Activated CD8-positive, alpha-beta memory T cell treated with anti-CD3 and anti-CD28 coated beads for 36 hours (primary cell): ENCODE measurements around the gene ANKRD13A. TPM values are rescaled to one million over a fixed set of nuclear protein-coding genes. Genes with fewer than 3 reads are reported as not detected.

ENCODE experiments used
- CTCF ChIA-PET: fragments of 350-600 bp; sonication (Branson Sonifier 250); formaldehyde crosslinking; loops from one replicate; lab custom pipeline; 2021; ENCODE audit warnings: antibody characterized with exemption; lab: Charles Lee
- POLR2A ChIA-PET: fragments of 350-600 bp; sonication (Branson Sonifier 250); formaldehyde crosslinking; loops from one replicate; lab custom pipeline; 2021; ENCODE audit warnings: antibody characterized with exemption; lab: Charles Lee
- total RNA-seq, 2 experiments: library from RNA; stranded (reverse); gene quantifications; one replicate each; pipeline ENCODE4 v1.2.3, GENCODE V29; 2021

ANKRD13A gene
- 10 to 100 TPM; 30.4 to 32.1 TPM for total RNA-seq

DNA sequence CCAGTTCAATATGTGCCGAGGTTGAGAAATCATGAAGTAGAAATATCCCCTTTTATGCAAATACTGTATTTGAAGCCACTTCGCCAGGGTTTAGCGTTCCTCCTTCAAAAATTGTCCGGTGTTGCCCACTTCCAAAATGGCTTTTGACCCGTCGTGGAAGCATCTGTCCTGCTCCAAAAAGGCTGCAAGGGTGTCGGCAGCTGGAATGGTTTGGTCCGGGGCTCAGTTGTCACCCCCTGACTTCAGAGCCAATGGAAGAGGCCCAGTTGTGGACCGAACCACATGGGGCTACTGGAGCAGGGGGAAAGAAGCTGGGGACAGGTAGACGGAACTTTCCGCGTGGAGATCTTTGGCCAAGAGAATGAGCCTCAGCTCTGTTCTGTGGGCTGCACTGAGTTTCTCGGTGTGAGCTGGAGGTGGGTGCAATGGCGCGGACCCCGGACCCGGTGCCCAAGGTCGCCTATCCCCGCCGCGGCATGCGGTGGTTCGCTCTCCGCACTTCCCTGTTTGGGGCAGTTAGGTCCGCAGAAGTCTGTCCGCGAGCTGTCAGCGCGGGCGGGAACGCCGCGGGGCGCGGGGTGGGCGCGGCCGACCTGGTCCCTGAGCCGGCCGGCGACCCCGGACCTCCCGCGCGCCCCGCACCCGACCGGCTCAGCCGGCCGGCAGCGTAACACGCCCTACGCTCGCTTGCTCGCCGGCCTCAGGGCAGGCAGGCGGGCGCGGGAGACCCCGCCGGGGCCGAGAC is at the start of gene ANKRD13A:
Gene ANKRD13A, plus strand, starts transcription at position 527 of the 745 bp plus-strand sequence. CDS start 259 bp downstream, outside the sequence.
- POLR2A ChIA-PET: interaction anchor here (0.5 to 1.1 kb wide), 4 partner anchors 11 to 283 kb away, joined by 3 read pairs; no protein-coding TSS in a partner anchor
- CTCF ChIA-PET: interaction anchor here (0.9 to 1.0 kb wide), 2 partner anchors 17 to 432 kb away, joined by 3 to 5 read pairs; no protein-coding TSS in a partner anchor

DNA sequence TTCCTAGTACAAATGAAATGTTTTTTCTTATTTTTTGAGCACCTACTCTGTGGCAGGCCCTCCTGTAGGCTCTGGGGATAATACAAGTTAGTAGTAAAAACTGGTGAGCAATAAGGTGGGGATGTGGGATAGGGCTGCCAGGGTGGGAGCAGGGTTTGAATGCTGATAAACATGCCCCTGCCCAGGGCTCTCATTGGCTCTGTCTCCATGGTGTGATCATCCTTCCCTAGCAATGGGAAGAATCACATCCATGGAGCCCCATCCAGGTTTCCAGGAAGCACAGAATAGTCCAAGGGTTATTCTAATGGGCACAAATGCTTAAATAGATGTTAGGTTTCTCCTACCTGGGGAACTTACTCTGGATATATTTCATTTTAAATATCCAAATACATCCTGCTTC is 48.6 kb upstream of the ANKRD13A start:
- ChIA-PET CTCF (no interaction called here), POLR2A (interaction anchor here (0.5 to 0.6 kb wide), 2 partner anchors 10 to 197 kb away, joined by 3 read pairs; no protein-coding TSS in a partner anchor)

DNA sequence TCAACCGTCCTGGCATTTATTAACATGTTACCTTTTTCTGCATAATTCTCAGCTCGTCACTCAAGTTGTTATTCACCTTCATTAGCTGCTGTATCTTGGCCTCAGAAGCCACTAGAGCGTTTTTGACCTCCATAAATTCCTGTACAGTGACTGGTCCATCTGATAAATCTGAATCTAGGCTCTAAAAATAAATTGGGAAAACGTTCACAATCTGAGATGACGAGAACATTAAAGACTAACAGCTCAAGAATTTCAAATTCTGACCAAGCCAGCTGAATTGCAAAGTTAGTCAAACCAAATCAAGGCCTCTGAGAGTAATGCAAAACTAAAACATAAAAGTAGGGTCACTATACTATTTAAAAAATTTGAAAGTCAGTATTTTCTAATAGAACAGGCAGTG is 48.1 kb upstream of the ANKRD13A start:
- CTCF ChIA-PET: no interaction called here
- POLR2A ChIA-PET: interaction anchor here (0.5 kb wide), 1 partner anchor 10 kb away, joined by 3 read pairs; no protein-coding TSS in a partner anchor

DNA sequence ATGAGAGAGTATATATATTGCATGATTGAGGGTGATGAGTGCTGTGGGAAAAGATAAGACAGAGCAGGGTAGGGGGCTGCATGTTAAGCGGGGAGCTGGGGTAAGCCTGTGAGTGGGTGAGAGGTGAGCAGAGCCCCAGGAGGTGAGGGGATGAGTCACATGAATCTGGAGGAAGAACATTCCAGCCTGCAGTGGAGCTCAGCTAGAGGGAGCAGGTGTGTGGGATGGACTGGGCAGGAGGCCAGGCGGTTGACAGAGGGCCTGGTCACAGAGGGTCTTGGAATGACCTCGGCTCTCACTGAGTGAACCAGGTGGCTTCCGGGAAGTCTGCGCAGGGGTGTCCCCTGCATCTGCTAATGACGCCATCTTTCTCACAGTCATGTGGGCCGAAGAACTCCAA is 47.5 kb upstream of the ANKRD13A start:
- ChIA-PET POLR2A (no interaction called here), CTCF (no interaction called here)

DNA sequence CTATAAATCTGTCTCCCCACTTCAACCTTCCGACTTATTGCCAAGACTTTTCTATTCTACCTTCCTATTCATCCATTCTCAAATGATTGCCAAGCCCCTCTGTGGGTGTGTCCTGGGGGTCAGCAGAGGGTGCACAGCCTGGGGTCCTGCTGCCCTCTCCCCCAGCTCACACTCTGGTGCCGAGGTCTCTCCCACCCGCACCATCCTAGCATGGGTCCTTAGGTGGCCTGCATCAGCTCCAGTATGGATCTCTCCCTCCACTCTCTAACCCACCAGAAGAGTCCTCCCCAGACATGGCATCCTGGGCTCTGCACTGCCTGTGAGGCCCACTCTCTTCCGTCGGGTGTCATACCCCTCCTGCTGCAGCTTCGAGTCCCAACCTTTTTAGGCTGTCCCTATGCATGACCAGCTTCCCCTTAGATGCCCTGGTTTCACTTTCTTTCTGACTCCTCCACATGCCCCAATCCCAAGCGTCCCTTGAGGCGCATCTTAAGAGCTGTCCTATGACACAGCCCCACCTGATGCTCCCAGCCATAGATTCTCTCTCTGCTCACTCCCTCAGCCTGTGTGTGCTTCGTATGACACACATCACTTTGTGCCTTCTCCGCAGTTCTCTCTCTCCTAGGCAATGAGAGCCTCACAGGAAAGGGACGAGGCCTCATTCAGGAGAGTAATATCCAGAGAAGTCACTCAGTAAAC is 46.9 kb upstream of the ANKRD13A start:
- CTCF ChIA-PET: no interaction called here
- POLR2A ChIA-PET: interaction anchor here (0.5 kb wide), 1 partner anchor 12 kb away, joined by 3 read pairs; no protein-coding TSS in a partner anchor

DNA sequence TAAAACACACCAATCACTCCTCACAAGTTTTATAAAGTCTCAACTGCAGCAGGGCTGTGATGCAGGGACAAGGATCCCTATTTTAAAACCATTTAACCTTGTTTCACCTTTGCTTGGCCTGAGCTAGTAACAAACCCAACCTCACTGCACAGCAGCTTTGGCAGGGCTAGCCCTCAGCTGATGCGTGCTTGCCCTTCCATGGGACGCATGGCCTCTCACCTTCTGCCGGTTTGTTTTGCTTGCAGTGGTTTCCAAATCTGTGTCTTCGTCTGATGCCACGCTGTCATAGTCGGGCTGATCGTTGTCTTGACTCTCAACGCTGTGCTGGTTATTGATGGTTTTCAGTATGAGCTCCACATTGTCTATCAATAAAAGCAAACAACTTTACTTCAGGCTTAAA is 46.4 kb upstream of the ANKRD13A start:
- ChIA-PET POLR2A (no interaction called here), CTCF (no interaction called here)

DNA sequence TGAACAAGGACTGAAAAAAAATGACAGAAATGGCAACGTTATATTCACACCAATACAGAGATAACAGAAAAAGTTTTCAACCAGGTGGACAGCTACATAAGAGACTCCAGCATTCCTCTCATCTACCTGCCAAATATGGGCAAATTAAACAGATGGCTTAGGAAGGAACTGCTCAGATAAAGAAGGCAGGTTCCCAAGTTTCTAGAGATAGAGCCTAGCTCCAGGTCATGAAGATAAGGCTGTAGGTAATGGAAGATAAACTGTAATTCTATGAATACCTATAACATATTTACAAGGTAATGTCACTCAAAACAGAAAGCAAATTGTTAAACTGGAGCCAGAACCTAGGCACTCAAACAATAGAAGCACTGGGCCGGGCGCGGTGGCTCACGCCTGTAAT is 45.6 kb upstream of the ANKRD13A start:
- ChIA-PET CTCF (no interaction called here), POLR2A (no interaction called here)

DNA sequence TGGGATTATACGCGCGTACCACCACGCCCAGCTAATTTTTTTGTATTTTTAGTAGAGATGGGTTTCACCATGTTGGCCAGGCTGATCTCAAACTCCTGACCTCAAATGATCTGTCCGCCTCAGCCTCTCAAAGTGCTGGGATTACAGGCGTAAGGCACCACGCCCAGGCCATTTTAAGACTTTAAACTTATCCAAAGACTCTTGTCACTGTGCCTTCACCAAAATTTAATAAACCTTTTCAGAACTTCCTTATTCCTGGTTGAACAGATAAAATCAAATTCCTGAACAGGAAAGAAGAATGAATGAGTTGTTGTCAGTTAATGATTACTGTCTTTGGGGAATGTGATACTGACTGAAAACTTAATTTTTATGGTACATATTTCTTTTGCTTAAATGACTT is 40.9 kb upstream of the ANKRD13A start:
- ChIA-PET POLR2A (no interaction called here), CTCF (no interaction called here)

DNA sequence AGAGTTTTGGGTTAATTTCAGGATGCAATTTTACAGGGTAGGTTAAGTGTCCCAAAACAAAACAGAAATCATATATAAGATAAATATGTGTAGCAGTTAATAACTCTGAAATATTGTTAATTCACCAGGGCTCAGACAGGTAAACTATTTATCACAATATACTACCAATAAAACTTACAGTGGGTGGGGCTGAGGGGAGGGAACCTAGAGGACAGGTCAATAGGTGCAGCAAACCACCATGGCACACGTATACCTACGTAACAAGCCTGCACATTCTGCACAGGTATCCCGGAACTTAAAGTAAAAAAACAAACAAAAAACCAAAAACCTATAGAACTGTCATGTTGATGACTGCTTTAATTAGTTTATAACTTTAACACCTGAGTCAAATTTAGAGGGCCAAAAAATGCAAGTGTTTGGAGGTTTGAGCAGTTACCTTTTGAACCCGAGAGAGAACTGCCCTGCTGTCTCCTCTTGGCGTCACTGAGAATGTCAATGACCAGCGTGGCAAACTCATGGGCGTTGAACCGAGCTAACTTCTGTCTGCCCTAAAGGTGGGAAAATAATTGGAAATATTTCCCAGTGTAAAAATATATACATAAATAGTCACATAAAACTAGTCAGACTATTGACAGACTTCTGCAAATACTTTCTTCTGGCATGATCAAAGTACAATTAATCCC is 39.7 kb upstream of the ANKRD13A start:
- POLR2A ChIA-PET: no interaction called here
- CTCF ChIA-PET: no interaction called here

DNA sequence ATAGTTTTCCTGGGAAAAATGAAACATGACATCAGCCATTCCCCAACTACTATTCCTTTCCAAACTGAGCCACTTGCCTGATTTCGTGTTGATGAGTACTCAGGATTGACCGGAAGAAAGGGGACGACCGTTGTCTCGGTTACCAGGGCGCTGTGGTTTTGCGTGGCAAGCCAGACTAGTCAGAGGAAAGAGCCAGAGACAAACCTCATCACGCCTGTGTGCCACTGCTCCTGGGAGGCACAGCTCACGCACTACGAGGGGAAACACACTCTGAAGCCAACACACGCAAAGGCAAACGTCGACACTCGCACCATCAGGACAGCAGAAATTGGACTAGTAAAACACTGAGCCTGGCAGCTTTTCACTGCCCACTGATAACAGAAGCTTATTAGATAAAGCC is 38.0 kb upstream of the ANKRD13A start:
- ChIA-PET CTCF (no interaction called here), POLR2A (no interaction called here)

DNA sequence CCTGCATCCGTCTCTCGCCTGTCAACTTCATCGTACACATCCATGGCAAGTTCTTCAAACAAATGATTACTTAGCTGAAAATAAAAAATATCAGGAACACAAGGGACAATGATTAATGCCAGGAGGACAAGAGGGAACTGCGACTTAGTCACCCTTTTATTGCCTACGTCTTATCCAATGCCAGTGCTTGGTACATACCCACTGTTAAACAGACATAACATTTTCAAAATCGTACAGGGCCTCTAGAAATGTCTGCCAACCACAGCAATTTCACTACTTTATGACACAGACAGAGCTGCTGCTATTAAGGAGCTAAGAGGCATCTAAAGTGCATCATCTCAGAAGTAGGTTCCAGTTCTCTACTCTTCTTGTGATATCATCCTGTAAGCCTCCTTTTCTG is 37.6 kb upstream of the ANKRD13A start:
- ChIA-PET POLR2A (no interaction called here), CTCF (no interaction called here)

DNA sequence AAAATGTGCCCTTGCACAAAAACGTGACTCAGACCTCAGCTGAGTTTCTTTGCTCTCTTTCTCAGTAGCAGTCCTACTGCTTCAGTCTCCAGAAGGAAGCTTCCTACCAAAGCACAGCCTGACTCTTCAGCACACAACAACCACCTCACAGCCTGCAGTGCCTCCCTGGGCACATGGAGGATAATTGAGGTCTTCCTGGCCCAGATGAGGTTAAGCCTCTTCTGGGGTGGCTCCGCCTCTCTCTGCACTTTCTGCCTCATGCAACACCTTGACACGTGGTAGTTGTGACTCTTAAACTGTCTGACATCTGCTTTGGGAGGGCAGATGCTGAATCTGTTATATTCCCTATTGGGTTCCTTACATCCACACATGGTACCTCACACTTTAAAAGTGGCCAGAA is 36.8 kb upstream of the ANKRD13A start:
- ChIA-PET CTCF (no interaction called here), POLR2A (no interaction called here)

DNA sequence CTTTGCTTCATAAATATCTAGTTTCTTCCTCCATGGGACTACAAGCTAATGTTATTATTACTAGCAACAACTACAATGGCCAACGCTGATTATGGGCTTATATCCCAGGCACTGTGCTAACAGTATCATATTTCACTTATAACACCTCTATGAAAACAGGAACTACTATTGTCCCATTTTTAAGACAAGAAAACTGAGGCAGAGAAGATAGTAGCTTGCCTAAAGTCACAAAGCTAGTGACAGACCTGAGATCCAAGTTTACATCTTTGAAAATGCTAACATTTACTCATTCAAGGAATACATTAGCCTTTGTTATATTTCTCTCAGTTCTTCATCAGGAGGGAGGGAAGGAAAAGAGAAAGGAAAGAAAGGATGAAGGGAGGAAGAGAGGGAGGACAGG is 35.9 kb upstream of the ANKRD13A start:
- ChIA-PET POLR2A (no interaction called here), CTCF (interaction anchor here (0.6 to 1.2 kb wide), 2 partner anchors 158 to 809 kb away, joined by 3 read pairs; no protein-coding TSS in a partner anchor)

DNA sequence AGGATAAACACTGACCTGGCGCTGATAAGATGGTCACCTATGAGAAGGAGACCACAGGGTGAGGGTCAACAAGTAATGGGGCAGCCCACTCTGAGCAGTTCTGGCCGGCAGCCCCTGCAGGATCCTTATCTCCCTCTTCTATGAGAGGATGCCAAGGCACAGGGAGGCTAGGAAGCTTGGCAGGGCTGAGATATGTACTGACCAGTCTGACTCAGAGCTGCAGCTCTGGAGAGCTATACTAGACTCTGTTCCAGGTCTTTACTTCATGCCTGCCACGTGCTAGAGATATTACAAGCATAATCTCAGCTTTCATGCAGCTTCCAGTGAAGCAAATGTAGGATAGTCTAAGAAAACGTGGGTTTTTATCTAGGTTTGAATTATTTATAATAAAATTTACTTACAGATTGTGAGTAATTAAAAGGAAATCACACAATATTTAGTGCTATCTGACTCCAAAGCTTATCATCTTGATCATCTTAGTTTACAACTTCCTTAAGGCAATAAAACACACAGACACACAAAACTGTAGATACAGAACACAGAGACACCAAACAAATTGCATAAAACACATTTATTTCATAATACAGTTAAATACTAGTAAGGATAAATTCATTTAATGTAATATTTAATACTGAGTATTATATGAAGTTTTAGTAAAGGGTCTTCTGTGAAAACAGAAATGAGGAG is 35.3 kb upstream of the ANKRD13A start:
- ChIA-PET POLR2A (no interaction called here), CTCF (interaction anchor here (1.2 kb wide), 1 partner anchor 158 kb away, joined by 3 read pairs; no protein-coding TSS in a partner anchor)

DNA sequence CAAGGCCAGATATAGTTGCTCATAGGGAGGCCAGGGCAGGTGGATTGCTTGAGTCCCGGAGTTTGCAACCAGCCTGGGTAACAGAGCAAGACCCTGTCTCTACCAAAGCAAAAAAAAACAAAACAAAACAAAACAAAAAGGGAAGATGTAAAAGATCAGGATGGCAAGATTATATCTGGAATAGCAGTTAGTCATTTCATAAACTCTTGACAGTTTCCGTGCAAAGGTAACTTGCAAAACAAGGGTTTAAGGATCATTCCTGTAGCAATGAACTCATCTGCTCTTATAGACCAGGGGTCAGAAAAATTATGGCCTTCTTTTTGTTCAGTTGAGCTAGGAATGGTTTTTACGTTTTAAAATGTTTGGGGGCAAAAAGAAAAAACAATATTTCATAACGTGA is 32.7 kb upstream of the ANKRD13A start:
- POLR2A ChIA-PET: no interaction called here

DNA sequence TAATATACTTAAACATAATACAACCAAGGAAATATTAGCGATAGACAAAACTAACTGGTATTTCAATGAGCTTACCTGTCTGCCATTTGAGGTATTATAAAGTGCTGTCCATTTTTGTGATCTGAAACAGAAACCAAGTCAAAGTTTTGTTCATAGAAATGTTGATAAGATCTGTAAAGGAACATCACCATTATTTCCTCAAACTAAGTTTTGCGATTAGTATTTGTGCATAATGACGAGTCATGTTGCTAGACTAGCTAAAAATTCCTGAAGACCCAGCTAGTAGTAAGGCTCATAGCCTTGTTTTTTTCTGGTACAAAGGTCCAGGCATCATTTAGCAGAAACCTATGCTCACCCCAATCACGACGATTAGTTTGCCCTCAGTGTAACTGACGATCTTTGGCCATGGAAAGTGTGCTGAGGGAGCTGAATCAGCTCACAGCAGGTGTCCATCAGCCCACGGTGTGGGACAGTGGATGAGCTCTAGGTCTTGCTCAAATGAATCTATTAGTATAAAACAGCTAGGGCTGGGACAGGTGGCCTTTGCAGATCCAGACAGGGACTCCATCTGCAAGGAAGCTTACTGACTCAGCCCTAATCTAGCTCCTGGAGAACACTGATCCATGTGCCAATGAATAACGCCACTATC is 31.7 kb upstream of the ANKRD13A start:
- POLR2A ChIA-PET: interaction anchor here (0.5 kb wide), 1 partner anchor 466 kb away, joined by 4 read pairs; no protein-coding TSS in a partner anchor
- CTCF ChIA-PET: interaction anchor here (0.6 kb wide), 1 partner anchor 9 kb away, joined by 3 read pairs; no protein-coding TSS in a partner anchor

More for the DNA sequence above, 32.7 kb upstream of the ANKRD13A start:
- CTCF ChIA-PET: no interaction called here

DNA sequence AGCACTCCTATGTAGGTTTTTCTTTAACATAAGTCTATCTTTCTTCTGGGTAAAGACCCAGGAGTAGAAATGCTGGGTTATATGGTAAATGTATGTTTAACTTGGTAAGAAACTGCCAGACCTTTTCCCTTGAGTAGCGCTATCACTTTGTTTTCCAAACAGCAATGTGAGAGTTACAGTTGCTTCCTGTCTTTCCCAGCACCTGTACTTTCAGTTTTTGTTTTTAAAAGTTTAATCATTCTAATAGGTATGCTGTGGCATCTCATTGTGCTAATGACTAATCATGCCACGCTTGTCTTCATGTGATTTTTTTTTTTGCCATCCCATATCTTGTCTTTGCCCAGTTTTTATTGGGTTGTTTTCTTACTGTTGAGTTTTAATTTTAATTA is 31.2 kb upstream of the ANKRD13A start:
- ChIA-PET POLR2A (no interaction called here), CTCF (interaction anchor here (0.6 kb wide), 1 partner anchor 9 kb away, joined by 3 read pairs; no protein-coding TSS in a partner anchor)

DNA sequence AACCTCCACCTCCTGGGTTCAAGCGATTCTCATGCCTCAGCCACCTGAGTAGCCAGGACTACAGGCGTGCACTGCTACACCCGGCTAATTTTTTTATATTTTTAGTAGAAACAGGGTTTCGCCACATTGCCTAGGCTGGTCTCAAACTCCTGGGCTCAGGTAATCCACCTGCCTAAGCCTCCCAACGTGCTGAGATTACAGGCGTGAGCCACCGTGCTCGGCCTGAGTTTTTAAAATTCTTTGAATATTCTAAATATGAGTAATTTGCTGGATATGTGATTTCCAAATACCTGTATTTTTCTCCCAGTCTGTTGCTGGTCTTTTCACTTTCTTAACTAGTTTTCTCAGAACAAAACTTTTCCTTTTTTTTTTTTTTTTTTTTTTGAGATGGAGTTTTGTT is 30.4 kb upstream of the ANKRD13A start:
- CTCF ChIA-PET: no interaction called here
- POLR2A ChIA-PET: no interaction called here

DNA sequence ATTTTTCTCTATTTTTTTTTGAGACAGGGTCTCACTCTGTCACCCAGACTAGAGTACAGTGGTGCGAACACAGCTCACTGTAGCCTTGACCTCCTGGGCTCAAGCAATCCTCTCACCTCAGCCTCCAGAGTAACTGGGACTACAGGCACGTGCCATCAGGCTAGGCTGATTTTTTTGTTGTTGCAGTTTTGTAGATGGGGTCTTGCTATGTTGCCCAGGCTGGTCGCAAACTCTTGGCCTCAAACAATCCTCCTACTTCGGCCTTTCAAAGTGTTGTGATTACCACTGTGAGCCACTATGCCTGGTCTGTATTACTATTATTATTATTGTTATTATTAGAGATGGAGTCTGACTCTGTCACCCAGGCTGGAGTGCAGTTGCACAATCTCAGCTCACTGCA is 26.4 kb upstream of the ANKRD13A start:
- POLR2A ChIA-PET: no interaction called here
- CTCF ChIA-PET: no interaction called here
